PC-9 (cell line): ENCODE data around the gene ALG14. TPM values are rescaled to one million over a fixed set of nuclear protein-coding genes. Genes with fewer than 3 reads are reported as not detected.

ENCODE experiments used
- BruUV-seq: library from RNA; stranded (reverse); fragments of 400-500 nt; replicated peaks from 2 replicates; lab custom pipeline; 2021; lab: Mats Ljungman, UMichigan
- CTCF ChIA-PET: fragments of 300-600 bp; sonication (Branson Sonifier 250); formaldehyde crosslinking; loops from one replicate; lab custom pipeline; 2022; ENCODE audit warnings: antibody characterized with exemption; lab: Charles Lee
- POLR2A ChIA-PET: fragments of 300-600 bp; sonication (Branson Sonifier 250); formaldehyde crosslinking; loops from one replicate; lab custom pipeline; 2022; ENCODE audit warnings: antibody characterized with exemption; ENCODE audit not compliant: unreplicated experiment; lab: Charles Lee
- DNase-seq, 2 experiments: peaks; one replicate each; pipeline versions ENCODE4 v3.0.0 to v3.0.0-alpha.2; 2015 to 2022; ENCODE audit warnings: mixed read lengths in 1 of 2
- H2AFZ ChIP-seq: fragments of 200-600 bp; sonication (generic); 2 replicates; pipeline ENCODE4 v1.8.1; 2017; ENCODE audit warnings: antibody characterized with exemption
- H3F3A ChIP-seq: fragments of 200-600 bp; sonication (generic); 2 replicates; pipeline ENCODE4 v1.8.1; 2017; ENCODE audit warnings: antibody characterized with exemption, mild to moderate bottlenecking, low read depth; ENCODE audit not compliant: insufficient read depth
- H3K27ac ChIP-seq: fragments of 200-600 bp; sonication (generic); 2 replicates; pipeline ENCODE4 v1.6.1; 2016; ENCODE audit warnings: mixed run types
- H3K27me3 ChIP-seq: fragments of 200-600 bp; sonication (generic); 2 replicates; pipeline ENCODE4 v1.6.1; 2016; ENCODE audit warnings: low read depth, mixed run types; ENCODE audit not compliant: insufficient read depth
- H3K36me3 ChIP-seq: fragments of 200-600 bp; sonication (generic); 2 replicates; pipeline ENCODE4 v1.6.1; 2016; ENCODE audit warnings: low read depth, mixed run types
- H3K4me1 ChIP-seq: fragments of 200-600 bp; sonication (generic); replicated peaks from 2 replicates; pipeline ENCODE4 v1.6.1; 2016; ENCODE audit warnings: mixed run types; ENCODE audit not compliant: insufficient read depth
- H3K4me2 ChIP-seq: fragments of 200-600 bp; sonication (generic); 2 replicates; pipeline ENCODE4 v1.6.1; 2017; ENCODE audit warnings: mixed run types
- H3K4me3 ChIP-seq: fragments of 200-600 bp; sonication (generic); 2 replicates; pipeline ENCODE4 v1.6.1; 2016; ENCODE audit warnings: mixed run types
- H3K79me2 ChIP-seq: fragments of 200-600 bp; sonication (generic); 2 replicates; pipeline ENCODE4 v1.6.1; 2017; ENCODE audit warnings: low read depth, mixed run types
- H3K9me2 ChIP-seq: fragments of 200-600 bp; sonication (generic); 2 replicates; pipeline ENCODE4 v1.8.1; 2017; ENCODE audit warnings: mild to moderate bottlenecking; ENCODE audit not compliant: insufficient read depth
- H3K9me3 ChIP-seq: fragments of 200-600 bp; sonication (generic); 2 replicates; pipeline ENCODE4 v1.8.1; 2016; ENCODE audit warnings: low read depth; ENCODE audit not compliant: insufficient read depth
- H4K20me1 ChIP-seq: fragments of 200-600 bp; sonication (generic); 2 replicates; pipeline ENCODE4 v1.8.1; 2017; ENCODE audit not compliant: insufficient read depth
- CTCF ChIP-seq: fragments of 200-600 bp; sonication (generic); conservative IDR thresholded peaks from 2 replicates; pipeline ENCODE4 v1.6.1; 2017; ENCODE audit warnings: mixed run types, antibody characterized with exemption, mild to moderate bottlenecking, moderate library complexity
- EZH2 ChIP-seq: fragments of 200-600 bp; sonication (generic); IDR thresholded peaks from 2 replicates; pipeline ENCODE4 v1.8.0; 2017; ENCODE audit warnings: antibody characterized with exemption, low read depth
- intact Hi-C: fragments of 100-400 bp; cut with micrococcal nuclease; formaldehyde crosslinking; loops from one replicate; pipeline ENCODE4 v1.10.0; 2022; ENCODE audit not compliant: unreplicated experiment
- total RNA-seq: library from RNA; stranded (reverse); gene quantifications from 2 replicates; pipeline ENCODE4 v1.2.3, GENCODE V29; 2021

The ALG14 gene
- total RNA-seq, 1 experiment from 2014 or later: 8.6 TPM

GRCh38 chr1:94974824-94975223, 97.9 kb downstream of the ALG14 start:
- 0 out of 2 replicates have a peak, but pooled peaks cover 4% of the 10 kb centered on the region for H3K4me1 ChIP-seq
- H3K27me3 ChIP-seq: no peaks in the 10 kb centered on the region
- H3F3A ChIP-seq: no peaks in the 10 kb centered on the region
- no peaks in the 10 kb centered on the region for H3K36me3 ChIP-seq
- H4K20me1 ChIP-seq: no peaks in the 10 kb centered on the region
- H2AFZ ChIP-seq: no peak overlapping the region
- H3K4me2 ChIP-seq: no peak overlapping the region
- H3K27ac ChIP-seq: no peak overlapping the region
- no peaks in the 10 kb centered on the region for H3K9me2 ChIP-seq
- TF ChIP-seq EZH2: no peak
- no peak for TF ChIP-seq CTCF
- no TSS peak for BruUV-seq
- H3K9me3 ChIP-seq: no peaks in the 10 kb centered on the region
- DNase-seq: peak in 1 of 2 experiments; percentile 53
- ChIA-PET POLR2A (no interaction called here), CTCF (no interaction called here)
- no peaks in the 10 kb centered on the region for H3K79me2 ChIP-seq
- no peak overlapping the region for H3K4me3 ChIP-seq
- intact Hi-C loops: loop anchor here (5.0 kb wide), 1 partner anchor 48 kb away; the partner anchor contains the start of gene CNN3

GRCh38 chr1:94974241-94974640, 98.5 kb downstream of the ALG14 start:
- Histone ChIP-seq H3K9me2 (no peaks in the 10 kb centered on the region), H3K27me3 (no peaks in the 10 kb centered on the region), H3F3A (no peaks in the 10 kb centered on the region), H4K20me1 (no peaks in the 10 kb centered on the region), H3K4me2 (no peak overlapping the region), H2AFZ (no peak overlapping the region), H3K4me3 (no peak overlapping the region), H3K9me3 (no peaks in the 10 kb centered on the region), H3K79me2 (no peaks in the 10 kb centered on the region), H3K36me3 (no peaks in the 10 kb centered on the region), H3K4me1 (0 out of 2 replicates have a peak, but pooled peaks cover 4% of the 10 kb centered on the region), H3K27ac (no peak overlapping the region)
- BruUV-seq: no TSS peak
- intact Hi-C loops: loop anchor here (5.0 kb wide), 1 partner anchor 47 kb away; the partner anchor contains the start of gene CNN3
- CTCF ChIA-PET: interaction anchor here (0.7 kb wide), 1 partner anchor 153 kb away, joined by 8 read pairs; no protein-coding TSS in a partner anchor
- no peak for TF ChIP-seq CTCF
- TF ChIP-seq EZH2: no peak
- POLR2A ChIA-PET: no interaction called here
- no peak for DNase-seq

GRCh38 chr1:94973309-94973922, 99.3 kb downstream of the ALG14 start:
- Histone ChIP-seq H2AFZ (no peak overlapping the region), H3K27ac (no peak overlapping the region), H3K4me1 (0 out of 2 replicates have a peak, but pooled peaks cover 4% of the 10 kb centered on the region), H3K9me2 (no peaks in the 10 kb centered on the region), H3K36me3 (no peaks in the 10 kb centered on the region), H4K20me1 (no peaks in the 10 kb centered on the region), H3F3A (no peaks in the 10 kb centered on the region), H3K4me2 (no peak overlapping the region), H3K79me2 (no peaks in the 10 kb centered on the region), H3K27me3 (no peaks in the 10 kb centered on the region), H3K4me3 (no peak overlapping the region), H3K9me3 (no peaks in the 10 kb centered on the region)
- DNase-seq: no peak
- no TSS peak for BruUV-seq
- POLR2A ChIA-PET: no interaction called here
- intact Hi-C loops: loop anchor here (5.0 kb wide), 1 partner anchor 46 kb away; the partner anchor contains the start of gene CNN3
- TF ChIP-seq EZH2 (no peak), CTCF (no peak)
- CTCF ChIA-PET: no interaction called here
